ENCODE measurements around the gene PDE4A.

The PDE4A gene

GRCh38 chr19:10422846-10423245 is 2.5 kb downstream of the PDE4A start:
- DNase-seq (ENCODE audit: extremely low spot score), result no peak
- TF ChIP-seq ELF4 (IDR thresholded peaks at IDR 0.05) (no peak), HDGF (IDR thresholded peaks at IDR 0.05; ENCODE audit: borderline replicate concordance) (no peak), FOXK2 (IDR thresholded peaks at IDR 0.05) (no peak), SP1 (IDR thresholded peaks at IDR 0.05) (no peak), NFRKB (IDR thresholded peaks at IDR 0.05) (no peak), FOXA1 (IDR thresholded peaks at IDR 0.05) (no peak), BHLHE40 (IDR thresholded peaks at IDR 0.05; ENCODE audit: borderline replicate concordance) (no peak), ZNF384 (IDR thresholded peaks at IDR 0.05) (no peak), FOXM1 (IDR thresholded peaks at IDR 0.05; ENCODE audit: borderline replicate concordance) (no peak), TARDBP (IDR thresholded peaks at IDR 0.05) (no peak), SUZ12 (IDR thresholded peaks at IDR 0.05) (no peak), CTBP1 (IDR thresholded peaks at IDR 0.05; ENCODE audit: borderline replicate concordance) (no peak), PKNOX1 (IDR thresholded peaks at IDR 0.05) (no peak), LEF1 (IDR thresholded peaks at IDR 0.05; ENCODE audit: borderline replicate concordance) (no peak)
- ChIA-PET CTCF (no interaction called here), POLR2A (no interaction called here)

GRCh38 chr19:10424011-10424637 is 3.8 kb downstream of the PDE4A start:
- DNase-seq (ENCODE audit: extremely low spot score), result peak; percentile 90
- TF ChIP-seq FOXK2 (IDR thresholded peaks at IDR 0.05) (no peak), LEF1 (IDR thresholded peaks at IDR 0.05; ENCODE audit: borderline replicate concordance) (no peak), ELF4 (IDR thresholded peaks at IDR 0.05) (no peak), HDGF (IDR thresholded peaks at IDR 0.05; ENCODE audit: borderline replicate concordance) (no peak), NFRKB (IDR thresholded peaks at IDR 0.05) (no peak), FOXA1 (IDR thresholded peaks at IDR 0.05) (no peak), SUZ12 (IDR thresholded peaks at IDR 0.05) (no peak), FOXM1 (IDR thresholded peaks at IDR 0.05; ENCODE audit: borderline replicate concordance) (no peak), CTBP1 (IDR thresholded peaks at IDR 0.05; ENCODE audit: borderline replicate concordance) (no peak), ZNF384 (IDR thresholded peaks at IDR 0.05) (no peak), BHLHE40 (IDR thresholded peaks at IDR 0.05; ENCODE audit: borderline replicate concordance) (no peak), TARDBP (IDR thresholded peaks at IDR 0.05) (no peak), SP1 (IDR thresholded peaks at IDR 0.05) (no peak), PKNOX1 (IDR thresholded peaks at IDR 0.05) (no peak), ARNT (IDR thresholded peaks at IDR 0.05) (no peak), L3MBTL2 (conservative IDR thresholded peaks at IDR 0.05) (no peak)
- ChIA-PET POLR2A (interaction anchor here (1.2 kb wide), 1 partner anchor 44 kb away, joined by 4 read pairs; the partner anchor contains the start of gene TYK2), CTCF (interaction anchor here (1.0 to 1.3 kb wide), 2 partner anchors 19 to 20 kb away, joined by 3 to 11 read pairs; partner anchors contain the start of gene CDC37)

GRCh38 chr19:10427169-10427568 is 6.8 kb downstream of the PDE4A start:
- no peak for TF ChIP-seq FOXA1 (IDR thresholded peaks at IDR 0.05)
- no peak for TF ChIP-seq FOXK2 (IDR thresholded peaks at IDR 0.05)
- TF ChIP-seq L3MBTL2 (conservative IDR thresholded peaks at IDR 0.05), result no peak
- TF ChIP-seq HDGF (IDR thresholded peaks at IDR 0.05; ENCODE audit: borderline replicate concordance), result no peak
- no peak for TF ChIP-seq NFRKB (IDR thresholded peaks at IDR 0.05)
- no peak for TF ChIP-seq CTBP1 (IDR thresholded peaks at IDR 0.05; ENCODE audit: borderline replicate concordance)
- TF ChIP-seq ZNF384 (IDR thresholded peaks at IDR 0.05), result no peak
- TF ChIP-seq PKNOX1 (IDR thresholded peaks at IDR 0.05), result no peak
- no peak for TF ChIP-seq ARNT (IDR thresholded peaks at IDR 0.05)
- no peak for TF ChIP-seq SP1 (IDR thresholded peaks at IDR 0.05)
- no peak for TF ChIP-seq BHLHE40 (IDR thresholded peaks at IDR 0.05; ENCODE audit: borderline replicate concordance)
- no peak for TF ChIP-seq FOXM1 (IDR thresholded peaks at IDR 0.05; ENCODE audit: borderline replicate concordance)
- TF ChIP-seq LEF1 (IDR thresholded peaks at IDR 0.05; ENCODE audit: borderline replicate concordance), result no peak
- TF ChIP-seq ELF4 (IDR thresholded peaks at IDR 0.05), result no peak
- TF ChIP-seq SUZ12 (IDR thresholded peaks at IDR 0.05), result no peak
- ChIA-PET CTCF (interaction anchor here (1.1 to 3.9 kb wide), 2 partner anchors 11 to 26 kb away, joined by 4 to 22 read pairs; no protein-coding TSS in a partner anchor), POLR2A (no interaction called here)
- no peak for DNase-seq (ENCODE audit: extremely low spot score)

- TF ChIP-seq SUZ12 (IDR thresholded peaks at IDR 0.05) (no peak), ZNF384 (IDR thresholded peaks at IDR 0.05) (no peak), FOXA1 (IDR thresholded peaks at IDR 0.05) (no peak), BHLHE40 (IDR thresholded peaks at IDR 0.05; ENCODE audit: borderline replicate concordance) (no peak), FOXM1 (IDR thresholded peaks at IDR 0.05; ENCODE audit: borderline replicate concordance) (no peak), ARNT (IDR thresholded peaks at IDR 0.05) (no peak), TARDBP (IDR thresholded peaks at IDR 0.05) (no peak), HDGF (IDR thresholded peaks at IDR 0.05; ENCODE audit: borderline replicate concordance) (no peak), LEF1 (IDR thresholded peaks at IDR 0.05; ENCODE audit: borderline replicate concordance) (no peak), ELF4 (IDR thresholded peaks at IDR 0.05) (no peak), FOXK2 (IDR thresholded peaks at IDR 0.05) (no peak), NFRKB (IDR thresholded peaks at IDR 0.05) (no peak), CTBP1 (IDR thresholded peaks at IDR 0.05; ENCODE audit: borderline replicate concordance) (no peak), L3MBTL2 (conservative IDR thresholded peaks at IDR 0.05) (no peak)
- POLR2A ChIA-PET, result interaction anchor here (1.3 kb wide), 1 partner anchor 26 kb away, joined by 4 read pairs; the partner anchor contains the start of gene CDC37
- CTCF ChIA-PET, result interaction anchor here (0.6 to 3.9 kb wide), 2 partner anchors 13 to 16 kb away, joined by 7 to 22 read pairs; no protein-coding TSS in a partner anchor
- no peak for DNase-seq (ENCODE audit: extremely low spot score)
Observed at GRCh38 chr19:10428996-10429381, 8.7 kb downstream of the PDE4A start.

GRCh38 chr19:10430505-10431253 is 10.3 kb downstream of the PDE4A start:
- no peak for DNase-seq (ENCODE audit: extremely low spot score)
- ChIA-PET POLR2A (no interaction called here), CTCF (interaction anchor here (1.5 kb wide), 1 partner anchor 14 kb away, joined by 4 read pairs; no protein-coding TSS in a partner anchor)
- no peak for TF ChIP-seq L3MBTL2 (conservative IDR thresholded peaks at IDR 0.05)
- no peak for TF ChIP-seq FOXA1 (IDR thresholded peaks at IDR 0.05)
- no peak for TF ChIP-seq BHLHE40 (IDR thresholded peaks at IDR 0.05; ENCODE audit: borderline replicate concordance)
- TF ChIP-seq LEF1 (IDR thresholded peaks at IDR 0.05; ENCODE audit: borderline replicate concordance), result no peak
- TF ChIP-seq CTBP1 (IDR thresholded peaks at IDR 0.05; ENCODE audit: borderline replicate concordance), result no peak
- TF ChIP-seq SUZ12 (IDR thresholded peaks at IDR 0.05), result no peak

All from HEK293T (cell line).